ENCODE data around the gene PDE1A. TPM values are rescaled to one million over a fixed set of nuclear protein-coding genes. Genes with fewer than 3 reads are reported as not detected.

Gene PDE1A
- total RNA-seq, 4 donors from 2014 or later: 9.2 to 11.0 (median 10.1) TPM

DNA sequence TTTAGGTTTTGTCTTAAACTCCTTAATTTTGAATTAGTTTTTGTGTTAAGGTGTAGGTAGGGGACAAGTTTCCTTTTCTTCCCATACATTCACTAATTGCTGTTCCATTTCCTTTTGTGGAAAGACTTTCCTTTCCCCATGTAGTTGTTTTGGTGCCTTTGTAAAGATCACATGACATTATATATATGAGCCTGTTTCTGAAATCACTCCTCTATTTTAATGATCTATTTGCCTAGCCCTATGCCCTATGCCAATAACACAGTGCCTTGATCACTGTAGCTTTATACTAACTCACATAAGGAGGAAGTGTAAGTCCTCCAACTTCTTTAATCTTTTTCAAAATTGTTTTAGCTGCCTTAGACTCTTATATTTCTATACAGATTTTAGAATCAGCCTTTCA lies 229.3 kb downstream of the PDE1A start:
- TF ChIP-seq, protein P1, sequence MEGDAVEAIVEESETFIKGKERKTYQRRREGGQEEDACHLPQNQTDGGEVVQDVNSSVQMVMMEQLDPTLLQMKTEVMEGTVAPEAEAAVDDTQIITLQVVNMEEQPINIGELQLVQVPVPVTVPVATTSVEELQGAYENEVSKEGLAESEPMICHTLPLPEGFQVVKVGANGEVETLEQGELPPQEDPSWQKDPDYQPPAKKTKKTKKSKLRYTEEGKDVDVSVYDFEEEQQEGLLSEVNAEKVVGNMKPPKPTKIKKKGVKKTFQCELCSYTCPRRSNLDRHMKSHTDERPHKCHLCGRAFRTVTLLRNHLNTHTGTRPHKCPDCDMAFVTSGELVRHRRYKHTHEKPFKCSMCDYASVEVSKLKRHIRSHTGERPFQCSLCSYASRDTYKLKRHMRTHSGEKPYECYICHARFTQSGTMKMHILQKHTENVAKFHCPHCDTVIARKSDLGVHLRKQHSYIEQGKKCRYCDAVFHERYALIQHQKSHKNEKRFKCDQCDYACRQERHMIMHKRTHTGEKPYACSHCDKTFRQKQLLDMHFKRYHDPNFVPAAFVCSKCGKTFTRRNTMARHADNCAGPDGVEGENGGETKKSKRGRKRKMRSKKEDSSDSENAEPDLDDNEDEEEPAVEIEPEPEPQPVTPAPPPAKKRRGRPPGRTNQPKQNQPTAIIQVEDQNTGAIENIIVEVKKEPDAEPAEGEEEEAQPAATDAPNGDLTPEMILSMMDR (IDR thresholded peaks at IDR 0.05; ENCODE audit: low read depth): no peak

DNA sequence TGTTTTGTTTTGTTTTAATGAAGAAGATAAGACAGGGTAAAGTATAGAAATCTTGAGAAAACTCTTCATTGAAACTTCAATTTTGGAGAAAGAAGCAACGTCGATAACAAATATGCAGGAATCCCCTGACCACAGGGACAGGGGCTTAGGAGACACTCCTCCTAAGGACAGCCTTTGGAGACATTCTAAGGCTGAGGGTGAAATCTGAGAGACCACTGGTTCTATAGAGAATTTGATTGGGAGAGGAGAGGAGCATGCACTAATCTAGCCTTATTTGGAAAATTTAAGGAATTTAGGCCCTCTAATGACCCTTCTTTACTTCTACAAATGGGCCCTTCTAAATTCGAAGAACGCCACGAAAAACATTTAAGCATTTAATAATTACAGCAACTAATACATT lies 233.5 kb downstream of the PDE1A start:
- TF ChIP-seq, protein P1 (IDR thresholded peaks at IDR 0.05; ENCODE audit: low read depth): no peak

DNA sequence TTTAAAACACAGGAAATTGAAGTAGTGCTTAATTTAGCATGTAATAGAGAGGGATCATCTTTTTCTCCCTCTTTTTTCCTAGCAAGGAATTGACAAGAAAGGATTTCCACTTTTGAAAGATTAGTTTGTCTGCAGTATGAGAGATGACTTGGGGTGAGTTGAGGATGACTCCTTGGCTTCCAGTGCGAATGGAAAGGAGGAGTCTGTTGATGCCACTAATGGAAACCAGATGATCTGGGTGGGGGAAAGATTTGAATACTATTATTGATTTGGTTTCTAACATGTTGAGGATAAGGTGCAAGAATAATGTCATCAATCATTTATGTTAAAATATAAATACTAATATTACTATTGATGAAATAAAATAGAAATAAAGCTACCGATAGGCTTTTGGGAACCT lies 235.8 kb downstream of the PDE1A start:
- TF ChIP-seq, protein P1 (IDR thresholded peaks at IDR 0.05; ENCODE audit: low read depth): no peak

DNA sequence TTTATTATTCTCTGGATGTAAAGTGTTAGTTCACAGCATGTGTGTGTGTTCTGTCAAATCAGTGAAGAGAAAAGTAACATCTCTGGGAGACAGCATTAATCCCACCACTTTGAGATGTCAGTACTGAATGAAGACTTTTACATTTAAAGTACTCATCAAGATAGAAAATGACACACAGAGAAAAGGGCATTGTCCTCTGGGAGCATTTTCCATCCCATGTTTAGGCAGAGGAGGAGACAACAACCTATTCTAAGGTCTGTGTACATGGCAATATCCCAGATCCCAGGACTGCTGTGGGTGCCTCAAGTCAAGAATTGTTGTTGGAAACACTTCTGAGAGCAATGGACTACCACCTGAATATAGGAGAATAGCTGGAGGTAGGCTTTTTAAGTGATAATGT lies 239.7 kb downstream of the PDE1A start:
- TF ChIP-seq, protein P1 (IDR thresholded peaks at IDR 0.05; ENCODE audit: low read depth): no peak

DNA sequence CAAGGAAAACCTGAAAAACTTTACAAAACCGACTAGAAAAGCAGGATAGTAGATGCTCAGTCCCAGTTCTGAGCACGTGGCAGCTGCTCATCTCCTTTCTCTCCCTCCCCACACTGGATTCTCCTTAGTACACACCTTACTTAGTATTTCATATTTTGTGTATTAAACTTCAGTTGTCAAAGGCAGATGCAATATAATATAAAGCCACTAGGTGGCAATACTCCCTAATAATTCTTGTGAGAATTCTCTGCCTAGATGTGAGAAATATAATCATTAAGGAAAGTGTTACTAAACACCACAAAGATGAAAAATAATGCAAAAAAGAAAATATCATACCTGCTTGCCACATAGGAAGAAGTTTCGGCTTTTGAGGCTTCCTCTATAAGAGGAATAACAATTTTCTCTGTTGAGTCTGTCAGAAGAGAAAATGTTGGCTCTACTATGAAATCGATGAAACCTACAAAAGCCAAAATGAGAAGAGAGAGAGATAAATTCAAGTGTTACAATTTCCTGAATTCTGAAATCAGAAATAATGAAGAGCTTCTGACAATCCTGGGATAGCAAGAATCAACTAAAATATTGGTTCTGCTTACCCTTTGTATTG lies 240.6 kb downstream of the PDE1A start:
- TF ChIP-seq, protein P1 (IDR thresholded peaks at IDR 0.05; ENCODE audit: low read depth): no peak

DNA sequence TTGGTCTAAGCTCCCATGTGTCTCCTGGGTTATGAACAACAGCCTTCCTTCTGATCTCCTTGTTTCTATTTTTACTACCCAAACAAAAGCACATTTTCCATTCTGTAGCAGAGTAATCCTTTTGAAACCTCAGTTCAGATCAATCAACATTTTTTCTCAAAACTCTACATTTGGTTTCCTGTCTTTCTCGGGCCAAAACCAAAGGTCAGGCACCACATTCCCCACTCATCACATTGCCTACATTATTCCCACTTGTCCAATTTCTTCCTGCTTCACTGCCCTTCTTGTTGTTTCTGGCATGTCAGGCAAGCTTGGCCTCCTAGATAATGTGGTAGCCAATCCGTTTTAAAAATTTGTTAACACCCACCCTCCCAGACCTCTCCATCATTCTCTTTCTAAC lies 244.4 kb downstream of the PDE1A start:
- TF ChIP-seq, protein P1 (IDR thresholded peaks at IDR 0.05; ENCODE audit: low read depth): no peak

DNA sequence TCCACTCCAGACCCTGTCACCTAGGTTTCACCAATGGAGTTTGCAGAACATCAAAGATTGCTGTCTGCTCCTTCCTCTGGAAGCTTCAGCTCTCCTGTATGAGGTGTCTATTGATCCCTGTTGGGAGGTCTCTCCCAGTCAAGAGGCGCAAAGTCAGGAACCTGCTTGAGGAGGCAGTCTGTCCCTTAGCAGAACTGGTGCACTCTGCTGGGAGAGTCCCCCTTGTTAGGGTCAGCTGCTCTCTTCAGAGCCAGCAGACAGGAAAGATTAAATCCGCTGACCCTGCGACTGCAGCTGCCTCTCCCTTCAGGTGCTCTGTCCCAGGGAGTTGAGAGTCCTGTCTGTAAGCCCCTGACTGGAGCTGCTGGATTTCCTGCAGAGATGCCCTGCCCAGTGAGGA lies 245.5 kb downstream of the PDE1A start:
- TF ChIP-seq, protein P1 (IDR thresholded peaks at IDR 0.05; ENCODE audit: low read depth): no peak

All from subcutaneous adipose tissue (tissue), 4 donors.